ENCODE results near the gene GPR146. TPM values are rescaled to one million over a fixed set of nuclear protein-coding genes. Genes with fewer than 3 reads are reported as not detected.

GPR146 gene
- total RNA-seq, 1 experiment from 2014 or later: 0.92 TPM

GRCh38 chr7:1041551-1042491 is 2.5 kb upstream of the GPR146 start (continued):
- TF ChIP-seq CDX4 (CRISPR knock-in tag; IDR thresholded peaks at IDR 0.05; ENCODE audit: borderline replicate concordance): no peak
- no peak for TF ChIP-seq FOXP1 (CRISPR knock-in tag; IDR thresholded peaks at IDR 0.05; ENCODE audit: borderline replicate concordance)
- no peak for TF ChIP-seq NFE2L1 (CRISPR knock-in tag; IDR thresholded peaks at IDR 0.05)
- TF ChIP-seq PRRX2 (CRISPR knock-in tag; IDR thresholded peaks at IDR 0.05): no peak

GRCh38 chr7:1042492-1042833 is 1.9 kb upstream of the GPR146 start:
- POLR2A ChIA-PET: no interaction called here
- peaks cover 28% of the 10 kb centered on the region for H3K4me1 Mint-ChIP-seq
- TF ChIP-seq ARID4B (CRISPR knock-in tag; IDR thresholded peaks at IDR 0.05; ENCODE audit: borderline replicate concordance): no peak
- no peak for TF ChIP-seq ZNF138 (CRISPR knock-in tag; conservative IDR thresholded peaks at IDR 0.05)
- TF ChIP-seq ETV6 (CRISPR knock-in tag; IDR thresholded peaks at IDR 0.05): no peak
- TF ChIP-seq USF1 (CRISPR knock-in tag; IDR thresholded peaks at IDR 0.05): no peak
- TF ChIP-seq ZNF416 (CRISPR knock-in tag; IDR thresholded peaks at IDR 0.05): no peak
- no peak for TF ChIP-seq MXD4 (CRISPR knock-in tag; IDR thresholded peaks at IDR 0.05; ENCODE audit: borderline replicate concordance)
- no peak for TF ChIP-seq MAX (CRISPR knock-in tag; IDR thresholded peaks at IDR 0.05)
- no peak for TF ChIP-seq NFE2L1 (CRISPR knock-in tag; IDR thresholded peaks at IDR 0.05)
- TF ChIP-seq STAT6 (CRISPR knock-in tag; conservative IDR thresholded peaks at IDR 0.05; ENCODE audit: low read depth): no peak
- TF ChIP-seq FOXJ3 (CRISPR knock-in tag; IDR thresholded peaks at IDR 0.05; ENCODE audit: borderline replicate concordance): no peak
- TF ChIP-seq IRF2 (CRISPR knock-in tag; IDR thresholded peaks at IDR 0.05; ENCODE audit: borderline replicate concordance, low read depth): no peak
- no peak for TF ChIP-seq OVOL2 (CRISPR knock-in tag; IDR thresholded peaks at IDR 0.05; ENCODE audit: borderline replicate concordance)
- no peak for TF ChIP-seq ZNF512 (CRISPR knock-in tag; IDR thresholded peaks at IDR 0.05; ENCODE audit: borderline replicate concordance)
- TF ChIP-seq USF2 (CRISPR knock-in tag; IDR thresholded peaks at IDR 0.05): no peak
- no peak for TF ChIP-seq ZNF219 (CRISPR knock-in tag; IDR thresholded peaks at IDR 0.05; ENCODE audit: borderline replicate concordance)
- no peak for TF ChIP-seq TEAD4 (CRISPR knock-in tag; IDR thresholded peaks at IDR 0.05)
- TF ChIP-seq ZBTB21 (CRISPR knock-in tag; IDR thresholded peaks at IDR 0.05; ENCODE audit: borderline replicate concordance): no peak
- TF ChIP-seq PREB (CRISPR knock-in tag; IDR thresholded peaks at IDR 0.05; ENCODE audit: borderline replicate concordance): no peak

More at GRCh38 chr7:1042492-1042833, 1.9 kb upstream of the GPR146 start:
- Mint-ChIP-seq H3K4me3 (no peak overlapping the region), H3K36me3 (no peaks in the 10 kb centered on the region), H3K9me3 (no peaks in the 10 kb centered on the region), H3K27ac (peak overlapping the region; percentile 49), H3K27me3 (ENCODE audit: low read depth) (no peaks in the 10 kb centered on the region)
- ATAC-seq: no peak
- CTCF ChIA-PET: interaction anchor here (1.2 to 5.0 kb wide), 3 partner anchors 16 to 49 kb away, joined by 3 to 48 read pairs (median 22); no protein-coding TSS in a partner anchor
- DNase-seq (ENCODE audit: low spot score): no peak
